K562 treated with DMSO at 1 percent for 24 hours (cell line): ENCODE data around the gene MAG. TPM values are rescaled to one million over a fixed set of nuclear protein-coding genes. Genes with fewer than 3 reads are reported as not detected.

Experiments
- total RNA-seq: library from RNA; unstranded; fragments of 300-600 nt; gene quantifications from 2 replicates; pipeline ENCODE4 v1.2.3, GENCODE V29; 2022; ENCODE audit warnings: low read depth; ENCODE audit not compliant: insufficient read depth

The MAG gene, protein sequence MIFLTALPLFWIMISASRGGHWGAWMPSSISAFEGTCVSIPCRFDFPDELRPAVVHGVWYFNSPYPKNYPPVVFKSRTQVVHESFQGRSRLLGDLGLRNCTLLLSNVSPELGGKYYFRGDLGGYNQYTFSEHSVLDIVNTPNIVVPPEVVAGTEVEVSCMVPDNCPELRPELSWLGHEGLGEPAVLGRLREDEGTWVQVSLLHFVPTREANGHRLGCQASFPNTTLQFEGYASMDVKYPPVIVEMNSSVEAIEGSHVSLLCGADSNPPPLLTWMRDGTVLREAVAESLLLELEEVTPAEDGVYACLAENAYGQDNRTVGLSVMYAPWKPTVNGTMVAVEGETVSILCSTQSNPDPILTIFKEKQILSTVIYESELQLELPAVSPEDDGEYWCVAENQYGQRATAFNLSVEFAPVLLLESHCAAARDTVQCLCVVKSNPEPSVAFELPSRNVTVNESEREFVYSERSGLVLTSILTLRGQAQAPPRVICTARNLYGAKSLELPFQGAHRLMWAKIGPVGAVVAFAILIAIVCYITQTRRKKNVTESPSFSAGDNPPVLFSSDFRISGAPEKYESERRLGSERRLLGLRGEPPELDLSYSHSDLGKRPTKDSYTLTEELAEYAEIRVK
- total RNA-seq: 2.2 TPM in 2 replicates

DNA sequence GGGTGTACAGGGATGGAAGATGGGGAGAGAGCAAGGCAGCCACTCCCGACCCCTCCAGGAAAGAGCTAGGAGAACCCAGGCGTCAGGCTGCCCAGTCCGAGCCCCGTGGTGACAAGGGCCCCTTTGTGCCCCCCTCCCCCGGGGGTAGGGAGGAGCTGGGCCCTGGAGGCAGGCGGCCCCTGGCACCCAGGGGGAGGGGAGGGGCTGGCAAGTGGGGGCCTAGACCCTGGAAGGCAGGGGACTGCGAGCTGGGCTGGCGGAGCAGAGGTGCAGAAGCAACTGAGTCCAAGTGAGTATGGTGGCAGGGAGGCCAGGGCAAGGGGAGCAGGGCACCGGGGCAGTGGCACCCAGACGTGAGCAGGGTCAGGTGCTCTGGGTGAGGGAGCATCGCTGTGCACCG lies at the start of gene MAG:
Gene MAG (plus strand): TSS at position 246 of the 400 bp plus-strand sequence. CDS start 3,248 bp downstream, outside the sequence.

DNA sequence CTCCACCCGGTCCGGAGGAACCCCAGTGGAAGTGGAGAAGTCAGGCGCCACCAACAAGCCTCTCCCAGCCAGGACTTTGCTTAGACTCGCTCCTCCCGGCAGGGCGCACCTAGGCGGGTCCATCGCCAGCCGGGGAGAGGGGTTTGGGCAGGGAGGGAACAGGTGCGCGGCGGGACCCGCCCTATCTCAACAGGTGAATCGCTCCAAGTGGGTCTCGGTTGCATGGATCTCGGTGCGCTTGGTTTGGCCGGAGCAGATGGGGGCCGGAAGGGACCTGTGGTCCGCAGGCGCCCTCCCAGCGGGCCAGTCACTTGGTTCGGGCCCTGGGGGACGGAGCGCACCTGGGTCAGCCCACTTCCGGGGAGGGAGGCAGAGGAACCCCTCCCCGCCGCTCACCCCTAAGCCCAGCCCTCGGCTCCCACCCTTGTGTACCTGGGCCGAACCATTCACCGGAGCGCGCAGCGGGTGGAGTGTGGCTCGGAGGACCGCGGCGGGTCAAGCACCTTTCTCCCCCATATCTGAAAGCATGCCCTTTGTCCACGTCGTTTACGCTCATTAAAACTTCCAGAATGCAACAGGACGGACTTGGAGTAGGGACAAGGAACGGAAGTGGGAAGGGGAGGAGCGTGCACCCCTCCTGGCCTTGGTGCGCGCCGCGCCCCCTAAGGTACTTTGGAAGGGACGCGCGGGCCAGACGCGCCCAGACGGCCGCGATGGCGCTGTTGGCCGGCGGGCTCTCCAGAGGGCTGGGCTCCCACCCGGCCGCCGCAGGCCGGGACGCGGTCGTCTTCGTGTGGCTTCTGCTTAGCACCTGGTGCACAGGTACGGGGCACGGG lies 43.4 kb upstream of the MAG start, which contains the start of gene LSR:
Gene LSR (plus strand): TSS at position 693 of the 836 bp plus-strand sequence. CDS start 21 bp downstream, at position 714.

GRCh38 chr19:35268536-35269437 lies 23.2 kb upstream of the MAG start, which contains the start of gene USF2:
TSS of gene USF2 (plus strand) at chr19:35268962. CDS start at chr19:35269102, 140 bp downstream.

GRCh38 chr19:35328851-35329285 lies 36.9 kb downstream of the MAG start, which contains the start of gene CD22:
TSS of gene CD22 (plus strand) at chr19:35329187. CDS start at chr19:35332041, 2,854 bp downstream.

DNA sequence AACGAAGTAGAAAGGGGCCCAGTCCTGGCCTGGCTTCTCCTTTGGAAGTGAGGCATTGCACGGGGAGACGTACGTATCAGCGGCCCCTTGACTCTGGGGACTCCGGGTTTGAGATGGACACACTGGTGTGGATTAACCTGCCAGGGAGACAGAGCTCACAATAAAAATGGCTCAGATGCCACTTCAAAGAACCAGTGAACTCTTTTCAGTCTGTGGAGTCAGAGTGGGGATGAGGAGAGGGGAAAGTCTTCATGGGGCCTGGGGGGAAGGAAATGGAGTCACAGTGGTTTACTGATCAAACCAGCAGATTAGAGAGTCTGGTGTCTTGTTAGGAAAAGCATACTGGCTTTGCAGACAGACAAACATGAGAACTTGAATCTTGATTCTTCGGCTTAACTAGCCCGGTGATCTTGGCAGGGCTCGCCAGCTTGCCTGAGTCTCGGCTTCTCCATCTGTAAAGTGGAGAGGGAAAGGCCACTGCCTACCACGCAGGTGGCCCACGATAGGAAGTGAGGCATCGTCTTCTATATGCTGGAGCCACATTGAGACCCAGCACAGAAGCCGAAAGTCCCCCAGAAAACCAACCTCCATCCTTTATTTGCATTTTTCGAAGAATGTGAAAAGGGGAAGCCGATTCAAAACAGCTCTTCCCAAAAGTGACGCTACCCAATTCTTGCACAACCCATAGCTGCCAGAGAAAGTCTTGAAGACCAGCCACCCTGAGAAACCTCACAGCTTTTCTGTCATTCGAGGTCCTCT lies 55.4 kb downstream of the MAG start, which contains the start of gene FFAR1:
Gene FFAR1 (plus strand): TSS at position 732 of the 759 bp plus-strand sequence. CDS start 3,650 bp downstream, outside the sequence.

DNA sequence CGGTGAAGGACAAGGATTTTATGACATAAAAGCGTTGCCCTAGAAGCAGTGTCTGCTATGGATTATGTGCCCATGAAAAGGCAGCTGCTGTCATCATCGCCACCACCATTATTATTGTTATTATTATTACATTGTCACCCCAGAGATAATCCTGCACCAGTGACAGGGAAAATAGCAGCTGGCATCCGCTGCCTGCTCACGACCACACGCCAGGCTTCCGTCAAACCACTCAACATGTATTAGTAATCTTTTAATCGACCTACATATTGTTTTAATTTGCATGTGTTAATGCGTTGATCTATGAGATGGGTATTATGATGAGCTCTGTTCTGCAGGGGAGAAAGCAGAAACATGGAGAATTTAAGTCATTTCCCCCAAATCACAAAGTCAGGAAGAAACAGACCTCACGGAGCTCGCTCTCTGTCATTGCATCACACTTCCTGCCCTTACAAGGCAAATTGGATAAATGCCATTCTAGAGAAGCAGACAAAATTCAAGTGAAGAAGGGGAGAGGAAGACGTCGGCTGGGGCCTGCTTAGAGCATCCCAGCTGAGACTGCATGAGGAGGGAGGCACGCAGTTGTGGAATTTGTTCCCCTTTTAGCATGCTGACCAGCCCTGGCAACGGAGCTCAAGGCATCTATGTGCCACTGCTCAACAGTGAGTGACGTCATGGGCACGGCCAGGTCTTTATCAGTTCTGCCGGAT lies 66.1 kb downstream of the MAG start, which contains the start of gene FFAR3:
Gene FFAR3 (plus strand): TSS at position 594 of the 707 bp plus-strand sequence. CDS start 431 bp downstream, outside the sequence.

Other genes with a start within 250 kb of the MAG start
- not detected in 2 replicates for gene FXYD3, start 176.3 kb upstream of the MAG start, total RNA-seq
- gene LGI4, start 157.1 kb upstream of the MAG start, total RNA-seq: 0.39 and 0.86 TPM in 2 replicates
- gene FXYD1, start 153.3 kb upstream of the MAG start, total RNA-seq: not detected in 2 replicates
- gene FXYD7, start 148.9 kb upstream of the MAG start, total RNA-seq: 0.39 TPM in 1 of 2 replicates, not detected in the other
- 292 and 341 TPM in 2 replicates for gene FXYD5, start 137.4 kb upstream of the MAG start, total RNA-seq
- gene FAM187B, start 63.4 kb upstream of the MAG start, total RNA-seq: 0.27 TPM in 1 of 2 replicates, not detected in the other
- gene LSR, start 43.2 kb upstream of the MAG start, total RNA-seq: 82.8 and 83.4 TPM in 2 replicates
- gene USF2, start 23.2 kb upstream of the MAG start, total RNA-seq: 166 and 171 TPM in 2 replicates
- gene HAMP, start 9.6 kb upstream of the MAG start, total RNA-seq: 2.6 TPM in 1 of 2 replicates, not detected in the other
- gene CD22, start 37.0 kb downstream of the MAG start, total RNA-seq: 1.5 and 1.6 TPM in 2 replicates
- gene FFAR1, start 55.7 kb downstream of the MAG start, total RNA-seq: not detected in 2 replicates
- gene FFAR3, start 66.3 kb downstream of the MAG start, total RNA-seq: not detected in 2 replicates
- not detected in 2 replicates for gene GPR42, start 78.9 kb downstream of the MAG start, total RNA-seq
- not detected in 2 replicates for gene FFAR2, start 156.1 kb downstream of the MAG start, total RNA-seq
- gene KRTDAP, start 198.3 kb downstream of the MAG start, total RNA-seq: not detected in 2 replicates
- not detected in 2 replicates for gene DMKN, start 221.5 kb downstream of the MAG start, total RNA-seq
- gene SBSN, start 236.2 kb downstream of the MAG start, total RNA-seq: not detected in 2 replicates
- gene GAPDHS, start 241.3 kb downstream of the MAG start, total RNA-seq: not detected in 2 replicates